ENCODE measurements around the gene FANCI.

- TF ChIP-seq EZH2 (IDR thresholded peaks at IDR 0.05; ENCODE audit: insufficient read depth, poor library complexity, severe bottlenecking) (no peak), EZH2phosphoT487 (IDR thresholded peaks at IDR 0.05; ENCODE audit: insufficient read depth, low read depth) (no peak)
These were observed 18.2 kb upstream of the FANCI start for GRCh38 chr15:89225588-89225987.

Measured in GM23248 (cell line).